Measurements from ENCODE around the gene SUPT20H.

GRCh38 chr13:37068962-37069361, 9.5 kb upstream of the SUPT20H start:
- TF ChIP-seq EZH2 (IDR thresholded peaks at IDR 0.05) (no peak), POLR2AphosphoS5 (IDR thresholded peaks at IDR 0.05; ENCODE audit: borderline replicate concordance, low read depth, low read length) (no peak)

Data from SK-N-MC (cell line).